Measurements from ENCODE around the gene LRP4.
A peak's percentile ranks its signal among the peaks of the same experiment; 100 is the strongest.

LRP4 gene

GRCh38 chr11:46837860-46838259 is 80.5 kb downstream of the LRP4 start:
- Histone ChIP-seq H3K27me3 (no peaks in the 10 kb centered on the region), H3K36me3 (peaks cover 0 to 80% (median 42%) of the 10 kb centered on the region in 11 experiments; a peak in 19 of 22 replicates), H4K20me1 (peaks cover 73 to 100% (median 99%) of the 10 kb centered on the region in 11 experiments; a peak in 20 of 22 replicates)

GRCh38 chr11:46836870-46837269 is 81.5 kb downstream of the LRP4 start:
- H3K36me3 ChIP-seq = peaks cover 0 to 80% (median 41%) of the 10 kb centered on the region in 11 experiments; a peak in 20 of 22 replicates

More at GRCh38 chr11:46837860-46838259, 80.5 kb downstream of the LRP4 start:
- TF ChIP-seq Cebpa-rat (IDR thresholded peaks at IDR 0.05) = no peak
- Histone ChIP-seq H3K4me1 (peaks cover 12 to 43% (median 23%) of the 10 kb centered on the region in 10 experiments), H3K9me3 (replicated peaks in 1 of 11) (no peaks in the 10 kb centered on the region), H3K27ac (no peak overlapping the region), H3K4me2 (no peak overlapping the region; a peak in 1 of 22 replicates), H3K4me3 (no peak overlapping the region), H3K9ac (no peak overlapping the region)

GRCh38 chr11:46836431-46836830 is 81.9 kb downstream of the LRP4 start:
- H3K36me3 ChIP-seq = peaks cover 0 to 80% (median 41%) of the 10 kb centered on the region in 11 experiments; a peak in 21 of 22 replicates
- H3K4me2 ChIP-seq = no peak overlapping the region
- peaks cover 71 to 100% (median 100%) of the 10 kb centered on the region in 11 experiments; a peak in 20 of 22 replicates for H4K20me1 ChIP-seq
- H3K4me1 ChIP-seq = peaks cover under 1 to 34% (median 12%) of the 10 kb centered on the region in 10 experiments; a peak in 15 of 20 replicates
- H3K9ac ChIP-seq = no peak overlapping the region
- H3K27me3 ChIP-seq = no peaks in the 10 kb centered on the region
- H3K27ac ChIP-seq = no peak overlapping the region
- H3K9me3 ChIP-seq (replicated peaks in 1 of 11) = no peaks in the 10 kb centered on the region
- H3K4me3 ChIP-seq = no peak overlapping the region
- TF ChIP-seq Cebpa-rat (IDR thresholded peaks at IDR 0.05) = no peak

More at GRCh38 chr11:46836870-46837269, 81.5 kb downstream of the LRP4 start:
- Histone ChIP-seq H3K27ac (no peak overlapping the region), H3K4me3 (no peak overlapping the region), H3K9ac (no peak overlapping the region), H3K27me3 (no peaks in the 10 kb centered on the region), H4K20me1 (peaks cover 74 to 100% (median 100%) of the 10 kb centered on the region in 11 experiments; a peak in 20 of 22 replicates), H3K9me3 (replicated peaks in 1 of 11) (no peaks in the 10 kb centered on the region), H3K4me2 (no peak overlapping the region), H3K4me1 (peaks cover 5 to 35% (median 14%) of the 10 kb centered on the region in 10 experiments; a peak in 18 of 20 replicates)
- TF ChIP-seq Cebpa-rat (IDR thresholded peaks at IDR 0.05) = no peak

- no peaks in the 10 kb centered on the region for H3K27me3 ChIP-seq
- no peak overlapping the region for H3K27ac ChIP-seq
- H3K9me3 ChIP-seq (replicated peaks in 1 of 11) = no peaks in the 10 kb centered on the region
- TF ChIP-seq Cebpa-rat (IDR thresholded peaks at IDR 0.05) = no peak
- no peak overlapping the region for H3K4me2 ChIP-seq
- peaks cover 0 to 75% (median 38%) of the 10 kb centered on the region in 11 experiments; a peak in 20 of 22 replicates for H3K36me3 ChIP-seq
- peaks cover 67 to 100% (median 99%) of the 10 kb centered on the region in 11 experiments; a peak in 20 of 22 replicates for H4K20me1 ChIP-seq
- no peak overlapping the region for H3K9ac ChIP-seq
- H3K4me3 ChIP-seq = no peak overlapping the region
- peaks cover 0 to 33% (median 12%) of the 10 kb centered on the region in 10 experiments; a peak in 9 of 20 replicates for H3K4me1 ChIP-seq
Observed at GRCh38 chr11:46835897-46836296, 82.5 kb downstream of the LRP4 start.

- TF ChIP-seq Cebpa-rat (IDR thresholded peaks at IDR 0.05) = no peak
- Histone ChIP-seq H3K27me3 (no peaks in the 10 kb centered on the region), H3K36me3 (peaks cover 0 to 64% (median 35%) of the 10 kb centered on the region in 11 experiments; a peak in 16 of 22 replicates), H3K4me3 (no peak overlapping the region), H4K20me1 (peaks cover 60 to 100% (median 99%) of the 10 kb centered on the region in 11 experiments; a peak in 20 of 22 replicates), H3K4me2 (no peak overlapping the region), H3K4me1 (peaks cover 0 to 32% (median 11%) of the 10 kb centered on the region in 10 experiments; a peak in 9 of 20 replicates), H3K9me3 (replicated peaks in 1 of 11) (no peaks in the 10 kb centered on the region), H3K9ac (no peak overlapping the region), H3K27ac (no peak overlapping the region)
Observed at GRCh38 chr11:46834821-46835220, 83.5 kb downstream of the LRP4 start.

GRCh38 chr11:46832511-46833214 is 85.7 kb downstream of the LRP4 start:
- peaks cover 50 to 100% (median 99%) of the 10 kb centered on the region in 11 experiments; a peak in 20 of 22 replicates for H4K20me1 ChIP-seq

GRCh38 chr11:46827995-46828394 is 90.4 kb downstream of the LRP4 start:
- Histone ChIP-seq H3K27me3 (no peaks in the 10 kb centered on the region), H4K20me1 (peaks cover 64 to 100% (median 99%) of the 10 kb centered on the region in 11 experiments; a peak in 21 of 22 replicates), H3K27ac (no peak overlapping the region), H3K9me3 (replicated peaks in 1 of 11) (no peaks in the 10 kb centered on the region), H3K4me1 (peaks cover 19 to 31% (median 26%) of the 10 kb centered on the region in 10 experiments), H3K36me3 (peaks cover 0 to 33% (median 14%) of the 10 kb centered on the region in 11 experiments; a peak in 13 of 22 replicates), H3K4me2 (peak overlapping the region in 5 of 11 experiments; percentile 12 to 87 (median 77); a peak in 6 of 22 replicates), H3K9ac (peak overlapping the region in 1 of 11 experiments; percentile 47; a peak in 1 of 22 replicates), H3K4me3 (no peak overlapping the region)
- no peak for TF ChIP-seq Cebpa-rat (IDR thresholded peaks at IDR 0.05)

More at GRCh38 chr11:46832511-46833214, 85.7 kb downstream of the LRP4 start:
- H3K9ac ChIP-seq = 0 out of 22 replicates have a peak overlapping the region, but pooled peaks of 1 of the 11 experiments have one; percentile 13
- H3K9me3 ChIP-seq (replicated peaks in 1 of 11) = no peaks in the 10 kb centered on the region
- no peak overlapping the region for H3K4me3 ChIP-seq
- peaks cover 5 to 21% (median 7%) of the 10 kb centered on the region in 10 experiments; a peak in 16 of 20 replicates for H3K4me1 ChIP-seq
- no peak overlapping the region for H3K27ac ChIP-seq
- H3K4me2 ChIP-seq = no peak overlapping the region
- H3K36me3 ChIP-seq = peaks cover 0 to 54% (median 21%) of the 10 kb centered on the region in 11 experiments; a peak in 15 of 22 replicates
- H3K27me3 ChIP-seq = no peaks in the 10 kb centered on the region
- TF ChIP-seq Cebpa-rat (IDR thresholded peaks at IDR 0.05) = no peak

GRCh38 chr11:46826310-46827044 is 91.9 kb downstream of the LRP4 start:
- Histone ChIP-seq H3K27me3 (no peaks in the 10 kb centered on the region), H3K4me2 (peak overlapping the region; percentile 74 to 88 (median 81)), H3K9me3 (replicated peaks in 1 of 11) (no peaks in the 10 kb centered on the region), H3K4me1 (peaks cover 19 to 27% (median 26%) of the 10 kb centered on the region in 10 experiments), H3K27ac (peak overlapping the region in 1 of 11 experiments; percentile 38; a peak in 2 of 22 replicates), H3K9ac (peak overlapping the region; percentile 15 to 72 (median 54); a peak in 21 of 22 replicates), H3K4me3 (peak overlapping the region; percentile 41 to 69 (median 48)), H3K36me3 (peaks cover 0 to 37% (median 18%) of the 10 kb centered on the region in 11 experiments; a peak in 14 of 22 replicates), H4K20me1 (peaks cover 61 to 100% (median 99%) of the 10 kb centered on the region in 11 experiments; a peak in 21 of 22 replicates)
- TF ChIP-seq Cebpa-rat (IDR thresholded peaks at IDR 0.05) = no peak
